Central memory CD8-positive, alpha-beta T cell (primary cell): Measurements from ENCODE around the gene GRIK1.

Source experiments
- ATAC-seq: fragments of 150-1000 bp; cut with Tn5 transposase; replicated peaks from 2 replicates; pipeline ENCODE4 v1.10.0; 2022; ENCODE audit warnings: mild to moderate bottlenecking, moderate FRiP score, moderate number of reproducible peaks; ENCODE audit not compliant: poor library complexity, severe bottlenecking; ENCODE audit errors: extremely low read depth
- DNase-seq, 2 donors: peaks; one replicate each; pipeline ENCODE4 v3.0.0; 2021; ENCODE audit warnings: low spot score in 2 of 2
- H3K27ac Mint-ChIP-seq: one replicate; pipeline ENCODE4 v1.8.0; 2022; ENCODE audit warnings: low read depth, mild to moderate bottlenecking, moderate library complexity, mixed read lengths
- H3K27me3 Mint-ChIP-seq: one replicate; pipeline ENCODE4 v1.8.0; 2022; ENCODE audit warnings: mixed read lengths
- H3K36me3 Mint-ChIP-seq: one replicate; pipeline ENCODE4 v1.8.0; 2022; ENCODE audit warnings: mild to moderate bottlenecking, moderate library complexity, mixed read lengths; ENCODE audit not compliant: insufficient read depth
- H3K4me1 Mint-ChIP-seq: one replicate; pipeline ENCODE4 v1.8.0; 2022; ENCODE audit warnings: mixed read lengths
- H3K4me3 Mint-ChIP-seq: one replicate; pipeline ENCODE4 v1.8.0; 2022; ENCODE audit warnings: mild to moderate bottlenecking, moderate library complexity, mixed read lengths
- H3K9me3 Mint-ChIP-seq: one replicate; pipeline ENCODE4 v1.8.0; 2022; ENCODE audit warnings: mixed read lengths

The GRIK1 gene

GRCh38 chr21:29689753-29690152 lies 250.0 kb downstream of the GRIK1 start:
- H3K27me3 Mint-ChIP-seq: no peaks in the 10 kb centered on the region
- no peaks in the 10 kb centered on the region for H3K36me3 Mint-ChIP-seq
- DNase-seq (no peak), ATAC-seq (no peak)
- H3K9me3 Mint-ChIP-seq: no peaks in the 10 kb centered on the region
- H3K27ac Mint-ChIP-seq: no peak overlapping the region
- H3K4me1 Mint-ChIP-seq: no peaks in the 10 kb centered on the region
- H3K4me3 Mint-ChIP-seq: no peak overlapping the region

GRCh38 chr21:29684106-29684505 lies 255.7 kb downstream of the GRIK1 start:
- no peak for DNase-seq
- Mint-ChIP-seq H3K36me3 (no peaks in the 10 kb centered on the region), H3K4me1 (no peaks in the 10 kb centered on the region), H3K27ac (no peak overlapping the region), H3K27me3 (no peaks in the 10 kb centered on the region), H3K9me3 (no peaks in the 10 kb centered on the region), H3K4me3 (no peak overlapping the region)
- ATAC-seq: no peak

GRCh38 chr21:29682800-29683199 lies 257.0 kb downstream of the GRIK1 start:
- Mint-ChIP-seq H3K27me3 (no peaks in the 10 kb centered on the region), H3K27ac (no peak overlapping the region), H3K36me3 (no peaks in the 10 kb centered on the region), H3K9me3 (peaks cover 4% of the 10 kb centered on the region), H3K4me1 (no peaks in the 10 kb centered on the region), H3K4me3 (no peak overlapping the region)
- ATAC-seq (no peak), DNase-seq (no peak)

- no peak for ATAC-seq
- H3K27me3 Mint-ChIP-seq: no peaks in the 10 kb centered on the region
- no peak for DNase-seq
- no peak overlapping the region for H3K27ac Mint-ChIP-seq
- H3K4me3 Mint-ChIP-seq: no peak overlapping the region
- H3K9me3 Mint-ChIP-seq: peaks cover 4% of the 10 kb centered on the region
- H3K36me3 Mint-ChIP-seq: no peaks in the 10 kb centered on the region
- no peaks in the 10 kb centered on the region for H3K4me1 Mint-ChIP-seq
Measured at GRCh38 chr21:29680273-29680672, 259.5 kb downstream of the GRIK1 start.

GRCh38 chr21:29678626-29679025 lies 261.2 kb downstream of the GRIK1 start:
- DNase-seq (no peak), ATAC-seq (no peak)
- H3K36me3 Mint-ChIP-seq: no peaks in the 10 kb centered on the region
- H3K9me3 Mint-ChIP-seq: peaks cover 4% of the 10 kb centered on the region
- no peak overlapping the region for H3K27ac Mint-ChIP-seq
- H3K27me3 Mint-ChIP-seq: no peaks in the 10 kb centered on the region
- no peak overlapping the region for H3K4me3 Mint-ChIP-seq
- H3K4me1 Mint-ChIP-seq: no peaks in the 10 kb centered on the region

- Mint-ChIP-seq H3K36me3 (no peaks in the 10 kb centered on the region), H3K27ac (no peak overlapping the region), H3K4me1 (no peaks in the 10 kb centered on the region), H3K27me3 (no peaks in the 10 kb centered on the region), H3K9me3 (peaks cover 4% of the 10 kb centered on the region), H3K4me3 (no peak overlapping the region)
- ATAC-seq (no peak), DNase-seq (no peak)
Measured at GRCh38 chr21:29677326-29677725, 262.5 kb downstream of the GRIK1 start.

- Mint-ChIP-seq H3K9me3 (peaks cover 4% of the 10 kb centered on the region), H3K27me3 (no peaks in the 10 kb centered on the region), H3K36me3 (no peaks in the 10 kb centered on the region), H3K4me1 (no peaks in the 10 kb centered on the region), H3K4me3 (no peak overlapping the region), H3K27ac (no peak overlapping the region)
- no peak for DNase-seq
- no peak for ATAC-seq
Measured at GRCh38 chr21:29676395-29676794, 263.4 kb downstream of the GRIK1 start.

GRCh38 chr21:29675451-29675850 lies 264.3 kb downstream of the GRIK1 start:
- H3K27me3 Mint-ChIP-seq: no peaks in the 10 kb centered on the region
- ATAC-seq: no peak
- H3K4me3 Mint-ChIP-seq: no peak overlapping the region
- no peak overlapping the region for H3K27ac Mint-ChIP-seq
- H3K4me1 Mint-ChIP-seq: no peaks in the 10 kb centered on the region
- H3K9me3 Mint-ChIP-seq: peaks cover 4% of the 10 kb centered on the region
- no peak for DNase-seq
- H3K36me3 Mint-ChIP-seq: no peaks in the 10 kb centered on the region

GRCh38 chr21:29674343-29674742 lies 265.5 kb downstream of the GRIK1 start:
- Mint-ChIP-seq H3K4me1 (no peaks in the 10 kb centered on the region), H3K9me3 (peaks cover 4% of the 10 kb centered on the region), H3K27me3 (no peaks in the 10 kb centered on the region), H3K27ac (no peak overlapping the region), H3K4me3 (no peak overlapping the region), H3K36me3 (no peaks in the 10 kb centered on the region)
- ATAC-seq (no peak), DNase-seq (no peak)

GRCh38 chr21:29673096-29673610 lies 266.6 kb downstream of the GRIK1 start:
- no peaks in the 10 kb centered on the region for H3K4me1 Mint-ChIP-seq
- H3K4me3 Mint-ChIP-seq: no peak overlapping the region
- peaks cover 1% of the 10 kb centered on the region for H3K9me3 Mint-ChIP-seq
- no peak overlapping the region for H3K27ac Mint-ChIP-seq
- H3K27me3 Mint-ChIP-seq: no peaks in the 10 kb centered on the region
- DNase-seq (no peak), ATAC-seq (no peak)
- no peaks in the 10 kb centered on the region for H3K36me3 Mint-ChIP-seq

GRCh38 chr21:29671728-29672127 lies 268.1 kb downstream of the GRIK1 start:
- no peaks in the 10 kb centered on the region for H3K36me3 Mint-ChIP-seq
- no peaks in the 10 kb centered on the region for H3K4me1 Mint-ChIP-seq
- ATAC-seq: no peak

GRCh38 chr21:29670228-29670627 lies 269.6 kb downstream of the GRIK1 start:
- Mint-ChIP-seq H3K4me1 (no peaks in the 10 kb centered on the region), H3K36me3 (no peaks in the 10 kb centered on the region), H3K4me3 (no peak overlapping the region), H3K9me3 (no peaks in the 10 kb centered on the region), H3K27ac (no peak overlapping the region), H3K27me3 (no peaks in the 10 kb centered on the region)
- DNase-seq (no peak), ATAC-seq (no peak)

More at GRCh38 chr21:29671728-29672127, 268.1 kb downstream of the GRIK1 start:
- no peak overlapping the region for H3K27ac Mint-ChIP-seq
- H3K27me3 Mint-ChIP-seq: no peaks in the 10 kb centered on the region
- no peaks in the 10 kb centered on the region for H3K9me3 Mint-ChIP-seq
- no peak for DNase-seq
- H3K4me3 Mint-ChIP-seq: no peak overlapping the region

- ATAC-seq: no peak
- Mint-ChIP-seq H3K27ac (no peak overlapping the region), H3K4me3 (no peak overlapping the region)
Measured at GRCh38 chr21:29669416-29669815, 270.4 kb downstream of the GRIK1 start.

GRCh38 chr21:29667651-29668050 lies 272.1 kb downstream of the GRIK1 start:
- Mint-ChIP-seq H3K27me3 (no peaks in the 10 kb centered on the region), H3K27ac (no peak overlapping the region), H3K4me1 (no peaks in the 10 kb centered on the region), H3K9me3 (no peaks in the 10 kb centered on the region), H3K36me3 (no peaks in the 10 kb centered on the region), H3K4me3 (no peak overlapping the region)
- ATAC-seq: no peak
- no peak for DNase-seq

More at GRCh38 chr21:29669416-29669815, 270.4 kb downstream of the GRIK1 start:
- no peak for DNase-seq
- no peaks in the 10 kb centered on the region for H3K9me3 Mint-ChIP-seq
- no peaks in the 10 kb centered on the region for H3K4me1 Mint-ChIP-seq
- H3K27me3 Mint-ChIP-seq: no peaks in the 10 kb centered on the region
- H3K36me3 Mint-ChIP-seq: no peaks in the 10 kb centered on the region
